Measurements from ENCODE around the gene SLC37A1. TPM values are rescaled to one million over a fixed set of nuclear protein-coding genes. Genes with fewer than 3 reads are reported as not detected.
A peak's percentile ranks its signal among the peaks of the same experiment; 100 is the strongest.

The SLC37A1 gene
- total RNA-seq, 1 donor from 2014 or later: 24.8 TPM

DNA sequence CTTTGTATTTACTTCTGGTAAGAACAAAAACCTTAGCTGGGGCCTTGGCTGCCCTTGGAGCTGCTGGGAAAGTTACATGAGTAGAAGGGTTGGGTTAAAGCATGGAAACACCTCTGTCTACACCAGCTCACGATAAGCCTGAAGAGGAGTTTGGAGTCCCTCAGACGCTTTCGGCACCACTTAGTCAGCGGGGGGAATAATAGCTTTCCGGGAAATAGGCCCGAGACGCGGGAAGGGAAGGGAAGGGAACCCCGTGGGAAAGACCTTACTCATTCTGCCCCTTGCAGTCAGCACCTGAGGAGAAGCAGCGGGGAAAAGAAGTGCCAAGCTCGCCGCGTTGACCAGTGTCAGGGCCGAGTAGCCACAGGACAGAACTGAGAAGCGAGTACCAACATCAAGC is 73.4 kb downstream of the SLC37A1 start:
- H3K27me3 Mint-ChIP-seq: peaks cover 2% of the 10 kb centered on the region
- H3K36me3 Mint-ChIP-seq: no peaks in the 10 kb centered on the region
- no peaks in the 10 kb centered on the region for H3K4me1 Mint-ChIP-seq (ENCODE audit: unreplicated experiment)
- H3K9me3 Mint-ChIP-seq: no peaks in the 10 kb centered on the region
- DNase-seq (ENCODE audit: extremely low spot score, unreplicated experiment): no peak
- TF ChIP-seq, protein P1, sequence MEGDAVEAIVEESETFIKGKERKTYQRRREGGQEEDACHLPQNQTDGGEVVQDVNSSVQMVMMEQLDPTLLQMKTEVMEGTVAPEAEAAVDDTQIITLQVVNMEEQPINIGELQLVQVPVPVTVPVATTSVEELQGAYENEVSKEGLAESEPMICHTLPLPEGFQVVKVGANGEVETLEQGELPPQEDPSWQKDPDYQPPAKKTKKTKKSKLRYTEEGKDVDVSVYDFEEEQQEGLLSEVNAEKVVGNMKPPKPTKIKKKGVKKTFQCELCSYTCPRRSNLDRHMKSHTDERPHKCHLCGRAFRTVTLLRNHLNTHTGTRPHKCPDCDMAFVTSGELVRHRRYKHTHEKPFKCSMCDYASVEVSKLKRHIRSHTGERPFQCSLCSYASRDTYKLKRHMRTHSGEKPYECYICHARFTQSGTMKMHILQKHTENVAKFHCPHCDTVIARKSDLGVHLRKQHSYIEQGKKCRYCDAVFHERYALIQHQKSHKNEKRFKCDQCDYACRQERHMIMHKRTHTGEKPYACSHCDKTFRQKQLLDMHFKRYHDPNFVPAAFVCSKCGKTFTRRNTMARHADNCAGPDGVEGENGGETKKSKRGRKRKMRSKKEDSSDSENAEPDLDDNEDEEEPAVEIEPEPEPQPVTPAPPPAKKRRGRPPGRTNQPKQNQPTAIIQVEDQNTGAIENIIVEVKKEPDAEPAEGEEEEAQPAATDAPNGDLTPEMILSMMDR (conservative IDR thresholded peaks at IDR 0.05): no peak
- H3K4me3 Mint-ChIP-seq: no peak overlapping the region
- H3K27ac Mint-ChIP-seq: no peak overlapping the region

DNA sequence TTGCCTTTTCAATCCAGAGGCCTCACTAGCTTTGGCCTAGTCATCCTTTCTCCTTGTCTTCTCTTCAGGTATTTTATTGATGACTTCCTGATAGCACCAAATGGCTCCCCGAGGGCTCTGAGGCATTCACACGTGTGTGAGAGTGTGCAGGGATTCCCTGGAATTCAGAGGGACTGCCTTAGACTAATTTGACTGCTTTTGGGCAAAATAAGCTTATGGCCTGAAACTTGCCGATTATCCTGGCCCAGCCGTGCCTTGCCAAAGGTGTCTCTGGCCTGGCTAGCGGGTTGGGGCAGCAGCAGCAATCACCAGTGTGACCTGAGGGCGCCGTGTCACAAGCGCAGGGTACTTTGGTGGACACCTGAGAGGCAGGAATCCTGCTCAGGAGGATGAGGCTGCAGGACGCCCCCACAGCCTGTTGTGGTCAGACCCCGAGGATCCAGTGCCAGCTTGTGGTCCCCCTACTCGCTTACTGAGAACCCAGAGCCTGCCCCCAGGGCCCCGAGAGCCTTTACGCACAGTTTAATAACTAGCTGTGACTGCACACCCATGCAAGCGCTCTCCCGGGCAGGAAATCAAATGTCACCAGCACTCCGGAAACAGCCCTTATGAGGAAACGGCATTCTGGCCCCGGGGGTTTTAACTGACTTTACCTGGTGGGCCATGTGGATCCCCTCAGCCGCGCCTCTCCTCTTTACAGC is 76.9 kb downstream of the SLC37A1 start:
- Mint-ChIP-seq H3K4me3 (no peak overlapping the region), H3K27ac (no peak overlapping the region), H3K36me3 (no peaks in the 10 kb centered on the region), H3K9me3 (no peaks in the 10 kb centered on the region), H3K4me1 (ENCODE audit: unreplicated experiment) (no peaks in the 10 kb centered on the region), H3K27me3 (peaks cover 9% of the 10 kb centered on the region)
- no peak for DNase-seq (ENCODE audit: extremely low spot score, unreplicated experiment)
- TF ChIP-seq, protein P1 (conservative IDR thresholded peaks at IDR 0.05): no peak

DNA sequence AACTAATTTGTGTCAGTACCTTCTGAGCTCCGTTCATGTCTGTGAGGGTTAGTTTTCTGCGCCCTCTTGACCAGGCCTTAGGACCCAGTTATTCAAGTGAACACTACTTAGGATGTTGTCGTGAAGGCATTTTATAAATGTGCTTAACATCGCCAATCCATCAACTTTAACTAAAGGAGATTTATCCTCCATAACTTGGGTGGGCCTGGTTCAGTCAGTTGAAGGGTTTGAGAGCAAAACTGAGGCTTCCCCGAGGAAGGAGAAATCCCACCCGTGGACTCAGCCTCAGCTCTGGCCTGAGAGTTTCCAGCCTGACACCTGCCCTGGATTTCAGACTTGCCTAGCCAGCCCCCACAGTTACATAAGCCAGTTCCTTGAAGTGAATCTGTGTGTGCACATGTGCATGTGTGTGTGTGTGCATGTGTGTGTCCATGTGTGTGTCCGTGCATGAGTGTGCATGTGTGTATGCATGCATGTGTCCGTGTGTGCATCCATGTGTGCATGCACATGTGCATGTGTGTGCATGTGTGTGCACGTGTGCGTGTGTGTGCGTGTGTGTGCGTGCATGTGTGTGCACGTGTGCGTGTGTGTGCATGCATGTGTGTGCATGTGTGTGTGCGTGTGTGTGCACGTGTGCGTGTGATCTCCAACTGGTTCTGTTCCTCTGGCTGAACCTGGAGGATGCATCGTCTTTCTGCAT is 77.7 kb downstream of the SLC37A1 start:
- Mint-ChIP-seq H3K36me3 (no peaks in the 10 kb centered on the region), H3K4me3 (no peak overlapping the region), H3K4me1 (ENCODE audit: unreplicated experiment) (no peaks in the 10 kb centered on the region), H3K9me3 (no peaks in the 10 kb centered on the region), H3K27ac (no peak overlapping the region), H3K27me3 (peaks cover 12% of the 10 kb centered on the region)
- no peak for DNase-seq (ENCODE audit: extremely low spot score, unreplicated experiment)
- TF ChIP-seq, protein P1 (conservative IDR thresholded peaks at IDR 0.05): no peak

DNA sequence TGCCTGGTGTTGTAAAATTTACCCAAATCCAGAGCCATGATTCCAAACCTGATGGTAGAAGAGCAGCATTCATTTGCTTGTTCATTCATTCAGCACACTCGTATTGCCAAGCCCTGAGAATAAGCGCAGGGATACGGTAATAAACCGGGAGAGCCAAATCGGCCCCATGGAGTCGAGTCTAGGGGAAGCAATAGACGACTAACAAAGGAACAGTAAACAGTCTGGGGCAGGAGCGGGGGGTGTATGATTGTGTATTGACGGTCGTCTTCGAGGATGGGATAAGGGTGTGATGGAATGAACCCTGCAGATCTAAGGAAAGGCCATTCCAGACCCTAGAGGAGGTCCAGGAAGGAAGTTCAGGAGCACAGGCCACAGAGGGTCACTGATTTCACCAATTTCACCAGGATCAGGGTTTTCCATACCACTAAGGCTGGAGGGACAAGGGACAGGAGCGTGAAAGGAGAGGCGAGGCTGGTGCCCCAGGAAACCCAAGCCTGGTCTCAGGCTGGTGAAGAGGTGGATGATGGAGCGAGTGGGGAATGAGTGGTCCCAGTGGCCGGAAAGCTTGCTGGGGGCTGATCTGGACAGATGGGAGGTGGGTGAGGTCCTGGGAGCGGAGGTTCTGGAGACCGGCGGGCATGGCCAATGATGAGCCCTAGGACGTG is 78.6 kb downstream of the SLC37A1 start:
- TF ChIP-seq, protein P1 (conservative IDR thresholded peaks at IDR 0.05): no peak
- DNase-seq (ENCODE audit: extremely low spot score, unreplicated experiment): no peak
- Mint-ChIP-seq H3K27me3 (peaks cover 13% of the 10 kb centered on the region), H3K9me3 (peaks cover 1% of the 10 kb centered on the region), H3K27ac (peak overlapping the region; percentile 2), H3K36me3 (no peaks in the 10 kb centered on the region), H3K4me1 (ENCODE audit: unreplicated experiment) (no peaks in the 10 kb centered on the region), H3K4me3 (peak overlapping the region; percentile 4)

DNA sequence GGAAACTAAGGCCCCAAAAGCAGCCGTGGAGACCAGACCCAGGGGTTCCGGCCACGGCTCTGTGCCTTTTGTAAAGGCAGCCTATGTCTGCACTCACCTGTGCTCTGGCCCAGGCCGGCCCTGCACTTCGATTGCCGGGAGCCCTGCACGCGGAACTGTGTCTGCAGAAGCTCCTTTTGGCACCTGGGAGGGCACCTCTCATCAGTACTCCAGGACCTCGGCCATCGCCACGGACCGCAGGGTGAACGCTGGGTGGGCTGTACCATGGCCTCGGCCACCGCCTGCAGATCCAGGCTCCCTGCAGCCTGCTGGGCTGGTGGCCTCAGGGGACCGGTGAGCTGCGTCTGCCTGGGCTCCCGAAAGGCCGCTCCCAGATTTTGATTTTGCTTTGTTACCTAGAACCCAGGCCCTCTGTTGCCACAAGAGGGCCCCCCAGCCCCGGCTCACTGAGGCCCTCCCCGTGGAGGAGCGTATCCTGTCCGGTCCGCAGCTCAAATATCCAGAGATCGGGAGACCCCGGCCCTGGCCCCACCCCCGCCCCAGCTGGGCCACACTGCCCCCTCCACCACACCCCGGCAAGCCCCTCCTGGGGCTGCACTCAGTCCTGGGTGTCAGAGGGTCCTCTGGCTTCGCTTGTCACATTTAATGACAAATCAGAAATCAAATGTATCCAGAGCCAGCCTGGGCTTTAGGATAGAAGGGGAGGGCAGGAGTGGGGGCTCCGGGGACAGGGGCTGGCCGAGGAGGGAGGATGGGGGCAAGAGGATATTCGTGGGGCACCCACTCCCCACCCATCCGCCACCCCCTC is 79.6 kb downstream of the SLC37A1 start:
- Mint-ChIP-seq H3K9me3 (peaks cover 7% of the 10 kb centered on the region), H3K27ac (no peak overlapping the region), H3K4me1 (ENCODE audit: unreplicated experiment) (no peaks in the 10 kb centered on the region), H3K4me3 (no peak overlapping the region), H3K27me3 (peaks cover 18% of the 10 kb centered on the region), H3K36me3 (no peaks in the 10 kb centered on the region)
- peak; percentile 85 for DNase-seq (ENCODE audit: extremely low spot score, unreplicated experiment)
- TF ChIP-seq, protein P1 (conservative IDR thresholded peaks at IDR 0.05): peak; percentile 88

All from type B pancreatic cell (in vitro differentiated cells).